SK-N-SH (cell line): Measurements from ENCODE around the gene SYT13. TPM values are rescaled to one million over a fixed set of nuclear protein-coding genes. Genes with fewer than 3 reads are reported as not detected.

Source experiments
- CTCF ChIA-PET: fragments of 300-600, 350-600 bp; formaldehyde crosslinking; extraction: SDS; loops from one replicate; lab custom pipeline; 2021; lab: Yijun Ruan, JAX
- POLR2A ChIA-PET: fragments of 350-600 bp; sonication (Branson Sonifier 250); formaldehyde crosslinking; extraction: SDS; loops from one replicate; lab custom pipeline; 2020; ENCODE audit warnings: antibody characterized with exemption, inconsistent platforms; lab: Yijun Ruan, JAX
- DNase-seq: peaks from one replicate; pipeline ENCODE4 v3.0.0; 2012
- H2AFZ ChIP-seq: fragments of 200-600 bp; sonication (generic); 2 replicates; pipeline ENCODE4 v1.8.1; 2016; ENCODE audit warnings: antibody characterized with exemption, mild to moderate bottlenecking, low read depth
- H3F3A ChIP-seq: fragments of 200-600 bp; sonication (generic); replicated peaks from 2 replicates; pipeline ENCODE3; 2016; ENCODE audit warnings: antibody characterized with exemption, mild to moderate bottlenecking; ENCODE audit not compliant: insufficient read depth
- H3K27ac ChIP-seq, 2 experiments: fragments of 200-500 bp in 1 of 2; fragments of 200-600 bp in 1 of 2; sonication (Bioruptor generic) in 1 of 2; sonication (generic), shearing (Covaris generic) in 1 of 2; 2 replicates each; pipeline versions ENCODE4 v1.5.1 to v1.6.1; 2014 to 2016; ENCODE audit warnings: low read depth in 2 of 2, inconsistent platforms in 1 of 2, low read length in 1 of 2, mild to moderate bottlenecking in 1 of 2, mixed read lengths in 1 of 2
- H3K27me3 ChIP-seq: fragments of 200-600 bp; sonication (generic), shearing (Covaris generic); 2 replicates; pipeline ENCODE4 v1.6.1; 2016; ENCODE audit warnings: mixed run types; ENCODE audit not compliant: insufficient read depth
- H3K36me3 ChIP-seq, 2 experiments: fragments of 200-500 bp in 1 of 2; fragments of 200-600 bp in 1 of 2; sonication (Bioruptor generic) in 1 of 2; sonication (generic) in 1 of 2; replicated peaks in 1 of 2; 2 replicates each; pipeline versions ENCODE3 to v1.5.1; 2014 to 2016; ENCODE audit warnings: low read length in 1 of 2, mild to moderate bottlenecking in 1 of 2; ENCODE audit not compliant: insufficient read depth in 2 of 2, control insufficient read depth in 1 of 2
- H3K4me1 ChIP-seq, 2 experiments: fragments of 200-500 bp in 1 of 2; fragments of 200-600 bp in 1 of 2; sonication (Bioruptor generic) in 1 of 2; sonication (generic), shearing (Covaris generic) in 1 of 2; 2 replicates each; pipeline versions ENCODE4 v1.5.1 to v1.6.1; 2014 to 2016; ENCODE audit warnings: low read depth in 1 of 2, low read length in 1 of 2, mixed run types in 1 of 2; ENCODE audit not compliant: insufficient read depth in 2 of 2, control insufficient read depth in 1 of 2
- H3K4me2 ChIP-seq: fragments of 200-600 bp; sonication (generic), shearing (Covaris generic); 2 replicates; pipeline ENCODE4 v1.6.1; 2017; ENCODE audit warnings: mixed run types
- H3K4me3 ChIP-seq, 2 experiments: fragments of 200-500 bp in 1 of 2; fragments of 200-600 bp in 1 of 2; sonication (Bioruptor generic) in 1 of 2; sonication (generic), shearing (Covaris generic) in 1 of 2; 2 replicates each; pipeline versions ENCODE4 v1.5.1 to v1.8.1; 2014 to 2016; ENCODE audit warnings: low read depth in 2 of 2, inconsistent platforms in 1 of 2, low read length in 1 of 2, mild to moderate bottlenecking in 1 of 2, mixed read lengths in 1 of 2, moderate library complexity in 1 of 2
- H3K79me2 ChIP-seq: fragments of 200-600 bp; sonication (generic); 2 replicates; pipeline ENCODE4 v1.8.1; 2017; ENCODE audit warnings: mild to moderate bottlenecking; ENCODE audit not compliant: insufficient read depth
- H3K9ac ChIP-seq: fragments of 200-600 bp; sonication (generic); 2 replicates; pipeline ENCODE4 v1.6.1; 2017; ENCODE audit warnings: mixed run types
- H3K9me2 ChIP-seq: fragments of 200-600 bp; sonication (generic); 2 replicates; pipeline ENCODE4 v1.6.1; 2017; ENCODE audit warnings: mixed run types
- H3K9me3 ChIP-seq: fragments of 200-600 bp; sonication (generic); 2 replicates; pipeline ENCODE4 v1.6.1; 2017; ENCODE audit warnings: mixed run types, mild to moderate bottlenecking, moderate library complexity
- H4K20me1 ChIP-seq: fragments of 200-600 bp; sonication (generic); 2 replicates; pipeline ENCODE4 v1.6.1; 2017; ENCODE audit warnings: mild to moderate bottlenecking, mixed run types; ENCODE audit not compliant: insufficient read depth
- CTCF ChIP-seq: fragments of 200-600 bp; sonication (generic); IDR thresholded peaks from 2 replicates; pipeline ENCODE4 v1.6.1; 2017; ENCODE audit warnings: antibody characterized with exemption, mild to moderate bottlenecking, moderate library complexity
- ELF1 ChIP-seq: IDR thresholded peaks from 2 replicates; pipeline ENCODE4 v1.4.0; 2012
- EZH2phosphoT487 ChIP-seq: fragments of 200-600 bp; sonication (generic); IDR thresholded peaks from 2 replicates; pipeline ENCODE4 v1.6.1; 2017; ENCODE audit warnings: low read depth, mixed run types, mild to moderate bottlenecking, antibody characterized with exemption, moderate library complexity, borderline replicate concordance
- FOSL2 ChIP-seq: IDR thresholded peaks from 2 replicates; pipeline ENCODE4 v1.4.0; 2012; ENCODE audit warnings: low read depth, mild to moderate bottlenecking, moderate library complexity, borderline replicate concordance
- GATA2 ChIP-seq: sonication (generic); formaldehyde crosslinking; IDR thresholded peaks from 2 replicates; pipeline ENCODE4 v1.5.0; 2020; ENCODE audit warnings: mild to moderate bottlenecking, missing genetic modification reagents
- IRF3 ChIP-seq: fragments of 150-350 bp; IDR thresholded peaks from 2 replicates; pipeline ENCODE4 v1.6.1; 2016; ENCODE audit warnings: mild to moderate bottlenecking, low read depth, low read length
- MAX ChIP-seq: IDR thresholded peaks from 2 replicates; pipeline ENCODE4 v1.4.0; 2012; ENCODE audit warnings: low read depth
- NFIC ChIP-seq: IDR thresholded peaks from 2 replicates; pipeline ENCODE4 v1.4.0; 2012; ENCODE audit warnings: borderline replicate concordance
- NRF1 ChIP-seq: IDR thresholded peaks from 2 replicates; pipeline ENCODE4 v1.6.1; 2012; ENCODE audit warnings: low read depth, mild to moderate bottlenecking, low read length
- RAD21 ChIP-seq: IDR thresholded peaks from 2 replicates; pipeline ENCODE4 v1.6.1; 2012; ENCODE audit warnings: mild to moderate bottlenecking, low read length
- RCOR1 ChIP-seq: fragments of 150-350 bp; IDR thresholded peaks from 2 replicates; pipeline ENCODE4 v1.6.1; 2017; ENCODE audit warnings: antibody characterized with exemption, low read length
- REST ChIP-seq: IDR thresholded peaks from 2 replicates; pipeline ENCODE4 v1.6.1; 2012; ENCODE audit warnings: mild to moderate bottlenecking, low read depth, low read length, moderate library complexity
- SMC3 ChIP-seq: IDR thresholded peaks from 2 replicates; pipeline ENCODE4 v1.6.1; 2012; ENCODE audit warnings: low read depth, low read length, improper control_type of control experiment
- TCF12 ChIP-seq: IDR thresholded peaks from 2 replicates; pipeline ENCODE4 v1.4.0; 2012
- TEAD4 ChIP-seq: IDR thresholded peaks from 2 replicates; pipeline ENCODE4 v1.4.0; 2012; ENCODE audit warnings: mild to moderate bottlenecking, borderline replicate concordance; ENCODE audit not compliant: insufficient read depth
- USF2 ChIP-seq: fragments of 150-350 bp; IDR thresholded peaks from 2 replicates; pipeline ENCODE4 v1.6.1; 2017; ENCODE audit warnings: antibody characterized with exemption, low read length, low read depth, borderline replicate concordance
- ZBTB33 ChIP-seq: IDR thresholded peaks from 2 replicates; pipeline ENCODE4 v1.4.0; 2012; ENCODE audit warnings: low read depth, borderline replicate concordance
- WGBS: methylation state at CpG from one replicate; pipeline ENCODE4 v1.1.6; 2017; ENCODE audit warnings: low lambda C conversion rate; 5-methylcytosine and 5-hydroxymethylcytosine counted together
- polyA plus RNA-seq, 3 experiments: library from polyadenylated mRNA; depleted of rRNA; stranded (reverse); fragments of >200 nt; gene quantifications; 2 replicates each; pipeline ENCODE4 v1.2.3, GENCODE V29; 2012

SYT13 gene
- polyA plus RNA-seq, 1 of the 3 experiments (the other 2 are of a cell fraction) = not detected

GRCh38 chr11:45248501-45249011 lies 37.6 kb downstream of the SYT13 start (continued):
- TF ChIP-seq ZBTB33 (no peak), SMC3 (no peak), ELF1 (no peak), CTCF (no peak), NFIC (no peak), REST (no peak), GATA2 (CRISPR knock-in tag) (no peak), FOSL2 (no peak), TCF12 (no peak)

- CTCF ChIA-PET = interaction anchor here (0.7 to 2.7 kb wide), 13 partner anchors 10 to 733 kb away, joined by 3 to 11 read pairs (median 5); no protein-coding TSS in a partner anchor
- TF ChIP-seq RAD21 (peak; percentile 53), IRF3 (no peak), EZH2phosphoT487 (no peak), ELF1 (no peak), MAX (no peak), TCF12 (no peak), CTCF (peak; percentile 18; the same call in 1 of the 2 replicates), FOSL2 (no peak), RCOR1 (no peak), TEAD4 (no peak), USF2 (no peak), NRF1 (no peak), SMC3 (no peak)
Measured at GRCh38 chr11:45247433-45247832, 38.7 kb downstream of the SYT13 start.

More at GRCh38 chr11:45247433-45247832, 38.7 kb downstream of the SYT13 start:
- WGBS = 8% methylated on average over 2 of the region's 2 CpGs
- peak; percentile 68 for DNase-seq
- Histone ChIP-seq H3K27ac (no peak overlapping the region), H3K9me3 (no peaks in the 10 kb centered on the region), H3K27me3 (peaks cover 7% of the 10 kb centered on the region; the same call in 1 of the 2 replicates), H3K9me2 (no peaks in the 10 kb centered on the region), H3F3A (no peaks in the 10 kb centered on the region), H2AFZ (no peak overlapping the region), H3K4me3 (no peak overlapping the region), H3K9ac (no peak overlapping the region), H3K36me3 (no peaks in the 10 kb centered on the region), H3K4me2 (no peak overlapping the region), H3K4me1 (peaks cover 0 to 6% of the 10 kb centered on the region in 2 experiments; a peak in 1 of 4 replicates), H3K79me2 (no peaks in the 10 kb centered on the region), H4K20me1 (no peaks in the 10 kb centered on the region)
- POLR2A ChIA-PET = interaction anchor here (1.1 kb wide), 2 partner anchors 43 to 100 kb away, joined by 3 to 4 read pairs; no protein-coding TSS in a partner anchor
